Endothelial cell of umbilical vein (primary cell): ENCODE data around the gene DBR1. TPM values are rescaled to one million over a fixed set of nuclear protein-coding genes. Genes with fewer than 3 reads are reported as not detected.
A peak's percentile ranks its signal among the peaks of the same experiment; 100 is the strongest.

ENCODE experiments used
- BruUV-seq: library from RNA; stranded (reverse); fragments of 400-500 nt; replicated peaks from 2 replicates; lab custom pipeline; 2021; lab: Mats Ljungman, UMichigan
- CTCF ChIA-PET: fragments of 300-600, 350-600 bp; sonication (Branson Sonifier 250); formaldehyde crosslinking; loops from one replicate; lab custom pipeline; 2021; ENCODE audit warnings: antibody characterized with exemption, inconsistent platforms; lab: Charles Lee
- POLR2A ChIA-PET: fragments of 300-600, 350-600 bp; sonication (Branson Sonifier 250); formaldehyde crosslinking; loops from one replicate; lab custom pipeline; 2021; ENCODE audit warnings: antibody characterized with exemption, inconsistent platforms; lab: Charles Lee
- DNase-seq: peaks from one replicate; pipeline ENCODE4 v3.0.0-alpha.2; 2011; ENCODE audit warnings: low read depth, low spot score
- FAIRE-seq: peaks from 2 replicates; lab custom pipeline; 2011; peaks lifted over from hg19 to GRCh38; lab: Jason Lieb, UNC
- H2AFZ ChIP-seq: 2 replicates; pipeline ENCODE4 v1.6.0; 2012; ENCODE audit warnings: low read depth, low read length, control low read depth, inconsistent platforms
- H3K27ac ChIP-seq: 2 replicates; pipeline ENCODE4 v1.5.1; 2011; ENCODE audit warnings: low read depth, mild to moderate bottlenecking, control low read depth, low read length, moderate library complexity; ENCODE audit not compliant: insufficient read depth
- H3K27me3 ChIP-seq, 2 experiments: 2 replicates each; pipeline versions ENCODE4 v1.6.0 to v1.6.1; 2011; ENCODE audit warnings: low read length in 2 of 2, mixed read lengths in 1 of 2; ENCODE audit not compliant: control insufficient read depth in 2 of 2, insufficient read depth in 2 of 2
- H3K36me3 ChIP-seq, 2 experiments: 2 replicates in 1 of 2; 3 replicates in 1 of 2; pipeline ENCODE4 v1.5.1; 2011; ENCODE audit warnings: low read length in 2 of 2, mild to moderate bottlenecking in 1 of 2, moderate library complexity in 1 of 2; ENCODE audit not compliant: control insufficient read depth in 2 of 2, insufficient read depth in 2 of 2; ENCODE audit errors: extremely low read depth in 1 of 2
- H3K4me1 ChIP-seq: 3 replicates; pipeline ENCODE4 v1.5.1; 2011; ENCODE audit warnings: mild to moderate bottlenecking, low read length; ENCODE audit not compliant: control insufficient read depth, insufficient read depth; ENCODE audit errors: extremely low read depth
- H3K4me2 ChIP-seq: 2 replicates; pipeline ENCODE4 v1.6.1; 2011; ENCODE audit warnings: low read length, control low read depth, mixed read lengths; ENCODE audit not compliant: insufficient read depth
- H3K4me3 ChIP-seq, 3 experiments: fragments of 200-600 bp in 1 of 3; sonication (generic), shearing (Covaris generic) in 1 of 3; replicated peaks in 1 of 3; 2 replicates each; pipeline ENCODE4 v1.5.1; 2011 to 2016; ENCODE audit warnings: control low read depth in 3 of 3, low read length in 3 of 3, mild to moderate bottlenecking in 2 of 3, inconsistent platforms in 1 of 3, low read depth in 1 of 3, moderate library complexity in 1 of 3; ENCODE audit not compliant: insufficient read depth in 1 of 3
- H3K79me2 ChIP-seq: 2 replicates; pipeline ENCODE4 v1.6.0; 2012; ENCODE audit warnings: low read length, inconsistent platforms; ENCODE audit not compliant: control insufficient read depth, insufficient read depth
- H3K9ac ChIP-seq: replicated peaks from 2 replicates; pipeline ENCODE3; 2011; ENCODE audit warnings: low read length, control low read depth; ENCODE audit not compliant: insufficient read depth; ENCODE audit errors: extremely low read depth
- H3K9me1 ChIP-seq: replicated peaks from 3 replicates; pipeline ENCODE4 v1.6.0; 2011; ENCODE audit warnings: mild to moderate bottlenecking, low read length; ENCODE audit not compliant: control insufficient read depth, insufficient read depth; ENCODE audit errors: extremely low read depth
- H3K9me3 ChIP-seq: replicated peaks from 2 replicates; pipeline ENCODE4 v1.5.1; 2012; ENCODE audit warnings: low read length, inconsistent platforms; ENCODE audit not compliant: control insufficient read depth, insufficient read depth
- H4K20me1 ChIP-seq: replicated peaks from 2 replicates; pipeline ENCODE3; 2011; ENCODE audit warnings: mild to moderate bottlenecking, low read length; ENCODE audit not compliant: control insufficient read depth, insufficient read depth; ENCODE audit errors: extremely low read depth
- EZH2 ChIP-seq: IDR thresholded peaks from 2 replicates; pipeline ENCODE4 v1.6.1; 2012; ENCODE audit warnings: borderline replicate concordance, low read depth, mild to moderate bottlenecking, moderate library complexity, low read length, inconsistent platforms; ENCODE audit not compliant: severe bottlenecking
- FOS ChIP-seq: IDR thresholded peaks from 2 replicates; pipeline ENCODE4 v1.6.1; 2011; ENCODE audit warnings: mild to moderate bottlenecking, low read length, moderate library complexity, borderline replicate concordance; ENCODE audit not compliant: insufficient read depth
- GATA2 ChIP-seq: IDR thresholded peaks from 2 replicates; pipeline ENCODE4 v1.7.0; 2011; ENCODE audit warnings: low read depth, mild to moderate bottlenecking, moderate library complexity, mixed read lengths, low read length; ENCODE audit not compliant: insufficient read length, insufficient read depth
- JUN ChIP-seq: IDR thresholded peaks from 2 replicates; pipeline ENCODE4 v1.6.1; 2011; ENCODE audit warnings: borderline replicate concordance, low read depth; ENCODE audit not compliant: insufficient read length, insufficient read depth
- MYC ChIP-seq: IDR thresholded peaks from one replicate; pipeline ENCODE4 v1.6.1; 2011; ENCODE audit warnings: mild to moderate bottlenecking, low read depth, low read length
- POLR2A ChIP-seq: IDR thresholded peaks from 2 replicates; pipeline ENCODE4 v1.6.1; 2012; ENCODE audit warnings: low read depth, mild to moderate bottlenecking, control low read depth, low read length
- POLR2AphosphoS5 ChIP-seq: IDR thresholded peaks from 2 replicates; pipeline ENCODE4 v1.6.1; 2012; ENCODE audit warnings: low read depth, mild to moderate bottlenecking, control low read depth, low read length, moderate library complexity; ENCODE audit not compliant: insufficient read depth
- dilution Hi-C: fragments of 300-500 bp; cut with MboI; formaldehyde crosslinking; loops from one replicate; pipeline ENCODE4 v1.15.0; 2019; ENCODE audit warnings: low sequenced_read_pairs; ENCODE audit not compliant: extremely low pct_ligation_motif_present
- intact Hi-C: fragments of 100-400 bp; cut with micrococcal nuclease; formaldehyde crosslinking; loops from one replicate; pipeline ENCODE4 v1.10.0; 2022
- polyA plus RNA-seq, 4 experiments: library from polyadenylated mRNA; depleted of rRNA in 3 of 4; stranded (reverse) in 3 of 4; unstranded in 1 of 4; fragments of >200 nt; gene quantifications; 2 replicates each; pipeline versions ENCODE4 v1.2.1 to v1.2.3, GENCODE V29; 2011 to 2012; ENCODE audit warnings: missing spikeins in 1 of 4
- total RNA-seq: library from RNA; stranded (reverse); gene quantifications from 2 replicates; pipeline ENCODE4 v1.2.3, GENCODE V29; 2021
- TF ChIP-seq, protein P1 (sequence below): IDR thresholded peaks from 2 replicates; pipeline ENCODE4 v1.6.1; 2011; ENCODE audit not compliant: insufficient read depth, insufficient read length
- TF ChIP-seq, protein P2 (sequence below), 2 donors: IDR thresholded peaks; 1 replicate in 1 of 2; 2 replicates in 1 of 2; pipeline ENCODE4 v1.5.1; 2011; ENCODE audit warnings: low read length in 2 of 2, mild to moderate bottlenecking in 2 of 2, moderate library complexity in 2 of 2, control low read depth in 1 of 2, inconsistent platforms in 1 of 2, low read depth in 1 of 2; ENCODE audit not compliant: insufficient read depth in 1 of 2; ENCODE audit errors: extremely low read depth in 1 of 2

The DBR1 gene
- total and polyA plus RNA-seq, 2 donors (not counting 3 experiments of a cell fraction or from before 2014, with no cell fraction given) = 10.3 to 17.8 TPM

DNA sequence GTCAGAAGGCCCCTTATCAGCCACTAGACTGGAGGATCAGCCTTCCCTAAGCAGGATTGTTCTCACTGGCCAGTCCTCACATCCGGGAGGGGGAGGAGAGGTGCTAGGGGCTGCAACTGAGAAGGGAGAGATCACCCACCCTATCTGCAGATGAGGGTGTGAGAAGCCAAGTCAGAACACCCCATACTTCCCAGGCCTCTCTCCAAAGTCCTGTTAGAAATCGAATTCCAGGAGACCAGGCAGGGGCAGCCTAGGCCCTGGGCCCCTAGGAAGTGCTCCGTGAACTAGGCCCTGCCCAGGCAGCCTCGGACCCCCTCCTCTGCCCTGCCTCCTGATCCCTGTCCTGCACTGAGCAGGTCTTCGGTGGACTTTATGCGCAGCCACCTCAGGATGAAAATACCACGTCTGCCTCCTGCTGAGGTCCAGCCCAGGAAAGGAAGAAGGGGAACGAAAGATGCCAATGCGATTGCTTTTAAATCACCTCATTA is 60.2 kb downstream of the DBR1 start:
- Histone ChIP-seq H3K36me3 (no peaks in the 10 kb centered on the region), H3K27me3 (no peaks in the 10 kb centered on the region), H3K4me3 (peak overlapping the region; percentile 51 to 75 (median 52)), H3K9me3 (no peaks in the 10 kb centered on the region), H4K20me1 (no peaks in the 10 kb centered on the region), H3K27ac (peak overlapping the region; percentile 14), H3K4me1 (peaks cover 5% of the 10 kb centered on the region), H3K79me2 (no peaks in the 10 kb centered on the region), H2AFZ (peak overlapping the region; percentile 77), H3K9me1 (no peaks in the 10 kb centered on the region), H3K9ac (peak overlapping the region; percentile 65), H3K4me2 (peak overlapping the region; percentile 68)
- dilution Hi-C loops (no loop called here), intact Hi-C loops (loop anchor here (2.0 kb wide), 1 partner anchor 60 kb away; the partner anchor contains the start of gene DBR1)
- TF ChIP-seq FOS (no peak), GATA2 (no peak)
- ChIA-PET POLR2A (no interaction called here), CTCF (interaction anchor here (1.3 kb wide), 1 partner anchor 28 kb away, joined by 3 read pairs; no protein-coding TSS in a partner anchor)
- no TSS peak for BruUV-seq
- no peak for DNase-seq
- no peak for FAIRE-seq

DNA sequence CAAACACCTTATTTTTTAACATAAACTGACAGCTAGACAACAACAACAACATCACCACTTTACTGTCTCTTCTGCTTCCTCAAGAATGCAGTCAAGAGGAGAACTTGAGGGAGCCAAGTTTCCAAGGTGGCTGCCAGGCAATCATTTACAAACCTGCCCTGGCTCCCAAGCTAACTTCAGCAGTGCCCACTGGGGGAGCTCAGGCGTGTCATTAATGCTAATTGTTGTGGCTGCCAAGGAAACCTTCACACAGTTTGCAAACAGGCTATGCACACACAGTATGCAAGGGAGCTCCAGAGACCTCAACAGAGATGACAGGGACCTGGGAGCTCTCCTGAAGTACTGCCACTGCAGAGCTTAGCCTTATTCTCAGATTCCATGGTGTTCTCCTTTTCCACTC is 61.4 kb downstream of the DBR1 start:
- ChIA-PET CTCF (interaction anchor here (1.5 kb wide), 1 partner anchor 12 kb away, joined by 7 read pairs; no protein-coding TSS in a partner anchor), POLR2A (no interaction called here)
- Histone ChIP-seq H4K20me1 (no peaks in the 10 kb centered on the region), H3K4me3 (no peak overlapping the region), H3K27me3 (no peaks in the 10 kb centered on the region), H2AFZ (no peak overlapping the region), H3K9me1 (no peaks in the 10 kb centered on the region), H3K4me2 (no peak overlapping the region), H3K79me2 (no peaks in the 10 kb centered on the region), H3K36me3 (no peaks in the 10 kb centered on the region), H3K9ac (no peak overlapping the region), H3K4me1 (peaks cover 5% of the 10 kb centered on the region), H3K9me3 (no peaks in the 10 kb centered on the region), H3K27ac (no peak overlapping the region)
- dilution Hi-C loops = no loop called here
- no TSS peak for BruUV-seq
- intact Hi-C loops = no loop called here
- no peak for DNase-seq
- TF ChIP-seq FOS = no peak
- TF ChIP-seq POLR2AphosphoS5 = no peak
- TF ChIP-seq, protein P1, sequence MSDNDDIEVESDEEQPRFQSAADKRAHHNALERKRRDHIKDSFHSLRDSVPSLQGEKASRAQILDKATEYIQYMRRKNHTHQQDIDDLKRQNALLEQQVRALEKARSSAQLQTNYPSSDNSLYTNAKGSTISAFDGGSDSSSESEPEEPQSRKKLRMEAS = no peak
- no peak for TF ChIP-seq MYC
- no peak for TF ChIP-seq GATA2
- TF ChIP-seq, protein P2, sequence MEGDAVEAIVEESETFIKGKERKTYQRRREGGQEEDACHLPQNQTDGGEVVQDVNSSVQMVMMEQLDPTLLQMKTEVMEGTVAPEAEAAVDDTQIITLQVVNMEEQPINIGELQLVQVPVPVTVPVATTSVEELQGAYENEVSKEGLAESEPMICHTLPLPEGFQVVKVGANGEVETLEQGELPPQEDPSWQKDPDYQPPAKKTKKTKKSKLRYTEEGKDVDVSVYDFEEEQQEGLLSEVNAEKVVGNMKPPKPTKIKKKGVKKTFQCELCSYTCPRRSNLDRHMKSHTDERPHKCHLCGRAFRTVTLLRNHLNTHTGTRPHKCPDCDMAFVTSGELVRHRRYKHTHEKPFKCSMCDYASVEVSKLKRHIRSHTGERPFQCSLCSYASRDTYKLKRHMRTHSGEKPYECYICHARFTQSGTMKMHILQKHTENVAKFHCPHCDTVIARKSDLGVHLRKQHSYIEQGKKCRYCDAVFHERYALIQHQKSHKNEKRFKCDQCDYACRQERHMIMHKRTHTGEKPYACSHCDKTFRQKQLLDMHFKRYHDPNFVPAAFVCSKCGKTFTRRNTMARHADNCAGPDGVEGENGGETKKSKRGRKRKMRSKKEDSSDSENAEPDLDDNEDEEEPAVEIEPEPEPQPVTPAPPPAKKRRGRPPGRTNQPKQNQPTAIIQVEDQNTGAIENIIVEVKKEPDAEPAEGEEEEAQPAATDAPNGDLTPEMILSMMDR (IDR thresholded peaks at IDR 0.05; ENCODE audit: extremely low read depth in 1 of 2, insufficient read depth in 1 of 2, low read depth in 1 of 2, low read length in 2 of 2) = no peak
- no peak for TF ChIP-seq EZH2
- no peak for TF ChIP-seq JUN
- TF ChIP-seq POLR2A = no peak
- FAIRE-seq = peak; percentile 40
